SK-N-SH (cell line): ENCODE results near the gene FAIM2. TPM values are rescaled to one million over a fixed set of nuclear protein-coding genes. Genes with fewer than 3 reads are reported as not detected.
"Not testable (repeated sequence)": the region's sequence is repeated elsewhere in the genome, so short reads cannot be mapped to it uniquely, and the experiment has no call there.

ENCODE experiments used
- CTCF ChIA-PET: fragments of 300-600, 350-600 bp; formaldehyde crosslinking; extraction: SDS; loops from one replicate; lab custom pipeline; 2021; lab: Yijun Ruan, JAX
- POLR2A ChIA-PET: fragments of 350-600 bp; sonication (Branson Sonifier 250); formaldehyde crosslinking; extraction: SDS; loops from one replicate; lab custom pipeline; 2020; ENCODE audit warnings: antibody characterized with exemption, inconsistent platforms; lab: Yijun Ruan, JAX
- DNase-seq: peaks from one replicate; pipeline ENCODE4 v3.0.0; 2012
- H2AFZ ChIP-seq: fragments of 200-600 bp; sonication (generic); 2 replicates; pipeline ENCODE4 v1.8.1; 2016; ENCODE audit warnings: antibody characterized with exemption, mild to moderate bottlenecking, low read depth
- H3F3A ChIP-seq: fragments of 200-600 bp; sonication (generic); replicated peaks from 2 replicates; pipeline ENCODE3; 2016; ENCODE audit warnings: antibody characterized with exemption, mild to moderate bottlenecking; ENCODE audit not compliant: insufficient read depth
- H3K27ac ChIP-seq, 2 experiments: fragments of 200-500 bp in 1 of 2; fragments of 200-600 bp in 1 of 2; sonication (Bioruptor generic) in 1 of 2; sonication (generic), shearing (Covaris generic) in 1 of 2; 2 replicates each; pipeline versions ENCODE4 v1.5.1 to v1.6.1; 2014 to 2016; ENCODE audit warnings: low read depth in 2 of 2, inconsistent platforms in 1 of 2, low read length in 1 of 2, mild to moderate bottlenecking in 1 of 2, mixed read lengths in 1 of 2
- H3K27me3 ChIP-seq: fragments of 200-600 bp; sonication (generic), shearing (Covaris generic); 2 replicates; pipeline ENCODE4 v1.6.1; 2016; ENCODE audit warnings: mixed run types; ENCODE audit not compliant: insufficient read depth
- H3K36me3 ChIP-seq, 2 experiments: fragments of 200-500 bp in 1 of 2; fragments of 200-600 bp in 1 of 2; sonication (Bioruptor generic) in 1 of 2; sonication (generic) in 1 of 2; replicated peaks in 1 of 2; 2 replicates each; pipeline versions ENCODE3 to v1.5.1; 2014 to 2016; ENCODE audit warnings: low read length in 1 of 2, mild to moderate bottlenecking in 1 of 2; ENCODE audit not compliant: insufficient read depth in 2 of 2, control insufficient read depth in 1 of 2
- H3K4me1 ChIP-seq, 2 experiments: fragments of 200-500 bp in 1 of 2; fragments of 200-600 bp in 1 of 2; sonication (Bioruptor generic) in 1 of 2; sonication (generic), shearing (Covaris generic) in 1 of 2; 2 replicates each; pipeline versions ENCODE4 v1.5.1 to v1.6.1; 2014 to 2016; ENCODE audit warnings: low read depth in 1 of 2, low read length in 1 of 2, mixed run types in 1 of 2; ENCODE audit not compliant: insufficient read depth in 2 of 2, control insufficient read depth in 1 of 2
- H3K4me2 ChIP-seq: fragments of 200-600 bp; sonication (generic), shearing (Covaris generic); 2 replicates; pipeline ENCODE4 v1.6.1; 2017; ENCODE audit warnings: mixed run types
- H3K4me3 ChIP-seq, 2 experiments: fragments of 200-500 bp in 1 of 2; fragments of 200-600 bp in 1 of 2; sonication (Bioruptor generic) in 1 of 2; sonication (generic), shearing (Covaris generic) in 1 of 2; 2 replicates each; pipeline versions ENCODE4 v1.5.1 to v1.8.1; 2014 to 2016; ENCODE audit warnings: low read depth in 2 of 2, inconsistent platforms in 1 of 2, low read length in 1 of 2, mild to moderate bottlenecking in 1 of 2, mixed read lengths in 1 of 2, moderate library complexity in 1 of 2
- H3K79me2 ChIP-seq: fragments of 200-600 bp; sonication (generic); 2 replicates; pipeline ENCODE4 v1.8.1; 2017; ENCODE audit warnings: mild to moderate bottlenecking; ENCODE audit not compliant: insufficient read depth
- H3K9ac ChIP-seq: fragments of 200-600 bp; sonication (generic); 2 replicates; pipeline ENCODE4 v1.6.1; 2017; ENCODE audit warnings: mixed run types
- H3K9me2 ChIP-seq: fragments of 200-600 bp; sonication (generic); 2 replicates; pipeline ENCODE4 v1.6.1; 2017; ENCODE audit warnings: mixed run types
- H3K9me3 ChIP-seq: fragments of 200-600 bp; sonication (generic); 2 replicates; pipeline ENCODE4 v1.6.1; 2017; ENCODE audit warnings: mixed run types, mild to moderate bottlenecking, moderate library complexity
- H4K20me1 ChIP-seq: fragments of 200-600 bp; sonication (generic); 2 replicates; pipeline ENCODE4 v1.6.1; 2017; ENCODE audit warnings: mild to moderate bottlenecking, mixed run types; ENCODE audit not compliant: insufficient read depth
- EP300 ChIP-seq, 2 experiments: IDR thresholded peaks; 2 replicates each; pipeline versions ENCODE4 v1.4.0 to v1.6.1; 2012; ENCODE audit warnings: borderline replicate concordance in 1 of 2, low read depth in 1 of 2, low read length in 1 of 2
- NFIC ChIP-seq: IDR thresholded peaks from 2 replicates; pipeline ENCODE4 v1.4.0; 2012; ENCODE audit warnings: borderline replicate concordance
- SMC3 ChIP-seq: IDR thresholded peaks from 2 replicates; pipeline ENCODE4 v1.6.1; 2012; ENCODE audit warnings: low read depth, low read length, improper control_type of control experiment
- YY1 ChIP-seq: IDR thresholded peaks from 2 replicates; pipeline ENCODE4 v1.4.0; 2012; ENCODE audit warnings: low read depth, mild to moderate bottlenecking
- WGBS: methylation state at CpG from one replicate; pipeline ENCODE4 v1.1.6; 2017; ENCODE audit warnings: low lambda C conversion rate; 5-methylcytosine and 5-hydroxymethylcytosine counted together
- polyA plus RNA-seq, 3 experiments: library from polyadenylated mRNA; depleted of rRNA; stranded (reverse); fragments of >200 nt; gene quantifications; 2 replicates each; pipeline ENCODE4 v1.2.3, GENCODE V29; 2012
- TF ChIP-seq, protein P1 (sequence below): IDR thresholded peaks from 2 replicates; pipeline ENCODE4 v1.4.0; 2012; ENCODE audit warnings: low read depth

Gene FAIM2
- polyA plus RNA-seq, 1 of the 3 experiments (the other 2 are of a cell fraction): 11.3 TPM

- Histone ChIP-seq H3K36me3 (no peaks in the 10 kb centered on the region), H3K4me3 (no peak overlapping the region), H3K79me2 (no peaks in the 10 kb centered on the region), H3K27me3 (no peaks in the 10 kb centered on the region), H3K4me2 (0 out of 2 replicates have a peak overlapping the region, but pooled peaks have one; percentile 19), H3K9me3 (no peaks in the 10 kb centered on the region), H3K27ac (peak overlapping the region in 1 of 2 experiments; percentile 12; a peak in 1 of 4 replicates), H2AFZ (no peak overlapping the region), H3F3A (peaks cover 21% of the 10 kb centered on the region), H3K9me2 (no peaks in the 10 kb centered on the region), H4K20me1 (no peaks in the 10 kb centered on the region), H3K9ac (no peak overlapping the region), H3K4me1 (peaks cover 38 to 66% of the 10 kb centered on the region in 2 experiments)
- ChIA-PET CTCF (interaction anchor here (1.0 to 14.1 kb wide), 9 partner anchors 17 to 198 kb away, joined by 3 to 312 read pairs (median 6); partner anchors contain the start of genes AQP6 and TMBIM6), POLR2A (no interaction called here)
- DNase-seq: no peak
- WGBS: 75% methylated on average over 4 of the region's 6 CpGs
- TF ChIP-seq NFIC (peak; percentile 49; the same call in 1 of the 2 replicates), YY1 (no peak)
These were observed 30.9 kb downstream of the FAIM2 start for GRCh38 chr12:49872781-49873181.

GRCh38 chr12:49872381-49872780, 31.3 kb downstream of the FAIM2 start:
- H3K79me2 ChIP-seq: no peaks in the 10 kb centered on the region
- H4K20me1 ChIP-seq: no peaks in the 10 kb centered on the region
- H3K4me1 ChIP-seq: peaks cover 42 to 70% of the 10 kb centered on the region in 2 experiments
- POLR2A ChIA-PET: interaction anchor here (1.2 kb wide), 1 partner anchor 134 kb away, joined by 3 read pairs; no protein-coding TSS in a partner anchor
- H3K9me3 ChIP-seq: no peaks in the 10 kb centered on the region
- CTCF ChIA-PET: interaction anchor here (0.9 to 14.1 kb wide), 8 partner anchors 9 to 198 kb away, joined by 3 to 312 read pairs (median 8); partner anchors contain the start of genes AQP6, ASIC1 and TMBIM6
- H3K4me2 ChIP-seq: 0 out of 2 replicates have a peak overlapping the region, but pooled peaks have one; percentile 19
- H3K9ac ChIP-seq: no peak overlapping the region
- no peaks in the 10 kb centered on the region for H3K36me3 ChIP-seq
- no peak for TF ChIP-seq SMC3
- peaks cover 22% of the 10 kb centered on the region for H3F3A ChIP-seq
- H3K27me3 ChIP-seq: no peaks in the 10 kb centered on the region
- H2AFZ ChIP-seq: no peak overlapping the region
- no peaks in the 10 kb centered on the region for H3K9me2 ChIP-seq
- WGBS: 96% methylated on average over 4 of the region's 5 CpGs
- H3K27ac ChIP-seq: no peak overlapping the region; a peak in 1 of 4 replicates
- no peak overlapping the region for H3K4me3 ChIP-seq
- DNase-seq: no peak

DNA sequence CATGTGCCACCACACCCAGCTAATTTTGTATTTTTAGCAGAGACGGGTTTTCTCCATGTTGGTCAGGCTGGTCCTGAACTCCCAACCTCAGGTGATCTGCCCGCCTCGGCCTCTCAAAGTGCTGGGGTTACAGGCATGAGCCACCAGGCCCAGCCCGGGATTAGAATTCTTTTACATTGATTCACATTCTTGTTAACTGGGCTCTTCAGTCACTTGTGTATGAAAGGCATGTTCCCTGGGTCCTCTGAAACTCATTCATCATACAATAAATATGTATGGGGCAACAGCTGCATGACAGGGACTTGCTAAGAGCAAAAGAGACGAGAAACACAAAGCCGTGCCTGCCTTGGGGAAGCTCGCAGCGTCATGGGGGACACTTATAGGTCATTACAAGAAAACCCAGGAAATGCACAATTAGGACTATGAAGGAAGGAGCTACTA, 31.9 kb downstream of the FAIM2 start:
- DNase-seq, H4K20me1 ChIP-seq, H3K4me2 ChIP-seq, H3K9me3 ChIP-seq, H3K9me2 ChIP-seq, H3K9ac ChIP-seq, H2AFZ ChIP-seq, H3K27ac ChIP-seq, H3K36me3 ChIP-seq, H3K4me3 ChIP-seq, H3K79me2 ChIP-seq, H3K27me3 ChIP-seq: not testable (repeated sequence)
- ChIA-PET CTCF (interaction anchor here (0.9 to 14.1 kb wide), 7 partner anchors 10 to 199 kb away, joined by 3 to 312 read pairs (median 6); partner anchors contain the start of genes AQP6 and ASIC1), POLR2A (interaction anchor here (1.2 kb wide), 1 partner anchor 135 kb away, joined by 3 read pairs; no protein-coding TSS in a partner anchor)
- Histone ChIP-seq H3K4me1 (peaks cover 44 to 75% of the 10 kb centered on the region in 2 experiments), H3F3A (peaks cover 22% of the 10 kb centered on the region)
- WGBS: 85% methylated on average over 8 of the region's 8 CpGs

DNA sequence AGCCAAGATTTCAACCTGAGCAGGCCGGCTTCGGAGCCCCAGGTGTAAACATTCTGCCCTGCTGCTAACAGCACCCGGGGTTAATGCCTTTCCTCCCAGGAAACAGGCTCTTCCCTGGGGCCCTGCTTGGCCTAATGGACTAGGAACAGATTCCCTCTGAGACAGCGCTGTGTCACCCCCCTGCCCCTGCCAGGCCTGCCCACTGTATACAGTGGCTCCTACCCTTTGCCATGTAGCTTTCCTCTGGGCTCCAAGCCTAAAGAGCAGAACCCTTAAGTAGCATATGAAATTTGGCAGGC, 32.5 kb downstream of the FAIM2 start:
- TF ChIP-seq, protein P1, sequence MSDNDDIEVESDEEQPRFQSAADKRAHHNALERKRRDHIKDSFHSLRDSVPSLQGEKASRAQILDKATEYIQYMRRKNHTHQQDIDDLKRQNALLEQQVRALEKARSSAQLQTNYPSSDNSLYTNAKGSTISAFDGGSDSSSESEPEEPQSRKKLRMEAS: no peak
- TF ChIP-seq EP300 (IDR thresholded peaks at IDR 0.05; ENCODE audit: borderline replicate concordance in 1 of 2, low read depth in 1 of 2, low read length in 1 of 2): peak in 1 of 2 experiments; percentile 45; a peak in 1 of 4 replicates
- DNase-seq: no peak
- Histone ChIP-seq H3K27ac (no peak overlapping the region), H3K79me2 (no peaks in the 10 kb centered on the region), H3K36me3 (no peaks in the 10 kb centered on the region), H3F3A (peaks cover 22% of the 10 kb centered on the region), H3K27me3 (no peaks in the 10 kb centered on the region), H3K4me3 (no peak overlapping the region), H2AFZ (no peak overlapping the region), H3K9ac (no peak overlapping the region), H3K9me2 (no peaks in the 10 kb centered on the region), H3K9me3 (no peaks in the 10 kb centered on the region), H3K4me1 (peaks cover 44 to 77% of the 10 kb centered on the region in 2 experiments), H3K4me2 (no peak overlapping the region), H4K20me1 (no peaks in the 10 kb centered on the region)
- ChIA-PET POLR2A (interaction anchor here (1.2 kb wide), 1 partner anchor 135 kb away, joined by 3 read pairs; no protein-coding TSS in a partner anchor), CTCF (interaction anchor here (0.9 to 14.1 kb wide), 7 partner anchors 10 to 186 kb away, joined by 3 to 312 read pairs (median 10); partner anchors contain the start of genes AQP6 and ASIC1)
- 85% methylated on average over 4 of the region's 4 CpGs for WGBS
